HCT116 (cell line): Measurements from ENCODE around the gene ACSM3. TPM values are rescaled to one million over a fixed set of nuclear protein-coding genes. Genes with fewer than 3 reads are reported as not detected.

Experiments used
- ATAC-seq: fragments of 200-7000 bp; cut with Tn5 transposase; 2 replicates; pipeline ENCODE4 v1.9.1; 2020; ENCODE audit warnings: mild to moderate bottlenecking, moderate library complexity
- BruUV-seq: library from RNA; stranded (reverse); fragments of 400-500 nt; replicated peaks from 2 replicates; lab custom pipeline; 2021; lab: Mats Ljungman, UMichigan
- CTCF ChIA-PET: fragments of 300-600 bp; sonication (Branson Sonifier 250); formaldehyde crosslinking; loops from one replicate; lab custom pipeline; 2021; ENCODE audit warnings: antibody characterized with exemption; lab: Charles Lee
- POLR2A ChIA-PET: fragments of 300-600, 350-600 bp; sonication (Branson Sonifier 250); formaldehyde crosslinking; loops from one replicate; lab custom pipeline; 2021; ENCODE audit warnings: antibody characterized with exemption; lab: Charles Lee
- RAD21 ChIA-PET, 2 experiments: fragments of 300-600 bp; sonication (Branson Sonifier 250); formaldehyde crosslinking; loops; one replicate each; lab custom pipeline; 2023; ENCODE audit warnings: low total read pairs in 2 of 2; ENCODE audit not compliant: uncharacterized antibody in 2 of 2, unreplicated experiment in 2 of 2, low non-redundant PET in 1 of 2; lab: Charles Lee
- DNase-seq: peaks from one replicate; pipeline ENCODE4 v3.0.0-alpha.2; 2010; ENCODE audit warnings: low read depth, low spot score
- H2AFZ ChIP-seq: fragments of 200-600 bp; shearing (Covaris generic), sonication (generic); 2 replicates; pipeline ENCODE4 v1.6.1; 2017; ENCODE audit warnings: low read depth, mixed run types, mixed read lengths, antibody characterized with exemption, low read length; ENCODE audit not compliant: poor library complexity, severe bottlenecking
- H3K27ac ChIP-seq: 2 replicates; pipeline ENCODE4 v1.5.1; 2012; ENCODE audit warnings: low read depth, low read length
- H3K27me3 ChIP-seq: fragments of 200-600 bp; sonication (generic); 2 replicates; pipeline ENCODE4 v1.6.1; 2016; ENCODE audit warnings: mixed run types, low read length, mixed read lengths; ENCODE audit not compliant: insufficient read depth
- H3K36me3 ChIP-seq, 2 experiments: fragments of 200-500 bp in 1 of 2; fragments of 200-600 bp in 1 of 2; sonication (Bioruptor generic) in 1 of 2; sonication (generic) in 1 of 2; 2 replicates each; pipeline versions ENCODE4 v1.5.1 to v1.6.1; 2014 to 2016; ENCODE audit warnings: low read length in 2 of 2, inconsistent platforms in 1 of 2, mixed read lengths in 1 of 2, mixed run types in 1 of 2; ENCODE audit not compliant: insufficient read depth in 2 of 2, control insufficient read depth in 1 of 2
- H3K4me1 ChIP-seq, 2 experiments: fragments of 200-600 bp in 1 of 2; sonication (generic) in 1 of 2; 2 replicates each; pipeline versions ENCODE4 v1.5.1 to v1.6.1; 2012 to 2017; ENCODE audit warnings: low read length in 2 of 2, inconsistent platforms in 1 of 2, mild to moderate bottlenecking in 1 of 2, mixed read lengths in 1 of 2, mixed run types in 1 of 2, moderate library complexity in 1 of 2; ENCODE audit not compliant: insufficient read depth in 2 of 2, control insufficient read depth in 1 of 2
- H3K4me2 ChIP-seq: fragments of 200-600 bp; sonication (generic); 2 replicates; pipeline ENCODE4 v1.6.1; 2017; ENCODE audit warnings: mixed run types, low read length, mixed read lengths
- H3K4me3 ChIP-seq, 2 experiments: fragments of 200-600 bp in 1 of 2; sonication (generic) in 1 of 2; replicated peaks in 1 of 2; 2 replicates each; pipeline ENCODE4 v1.5.1; 2011 to 2016; ENCODE audit warnings: low read length in 2 of 2, control low read depth in 1 of 2, low read depth in 1 of 2, mild to moderate bottlenecking in 1 of 2, mixed read lengths in 1 of 2, mixed run types in 1 of 2
- H3K79me2 ChIP-seq: fragments of 200-600 bp; sonication (generic); 2 replicates; pipeline ENCODE4 v1.6.1; 2017; ENCODE audit warnings: mild to moderate bottlenecking, mixed run types, low read length, moderate library complexity, mixed read lengths; ENCODE audit not compliant: insufficient read depth
- H3K9ac ChIP-seq: fragments of 200-600 bp; sonication (generic); 2 replicates; pipeline ENCODE4 v1.6.1; 2016; ENCODE audit warnings: low read length, mixed read lengths
- H3K9me2 ChIP-seq: fragments of 200-600 bp; sonication (generic), shearing (Covaris generic); 2 replicates; pipeline ENCODE4 v1.6.1; 2017; ENCODE audit warnings: mixed run types, mild to moderate bottlenecking, moderate library complexity; ENCODE audit not compliant: insufficient read depth
- H3K9me3 ChIP-seq, 2 experiments: fragments of 200-500 bp in 1 of 2; fragments of 200-600 bp in 1 of 2; sonication (Bioruptor generic) in 1 of 2; sonication (generic) in 1 of 2; 2 replicates each; pipeline ENCODE4 v1.6.1; 2014 to 2017; ENCODE audit warnings: low read length in 2 of 2, mixed read lengths in 2 of 2, inconsistent platforms in 1 of 2, low read depth in 1 of 2, mild to moderate bottlenecking in 1 of 2, mixed run types in 1 of 2, moderate library complexity in 1 of 2; ENCODE audit not compliant: control insufficient read depth in 1 of 2, insufficient read depth in 1 of 2
- H4K20me1 ChIP-seq: fragments of 200-600 bp; sonication (generic), shearing (Covaris generic); 2 replicates; pipeline ENCODE4 v1.6.1; 2017; ENCODE audit warnings: mixed run types, mild to moderate bottlenecking, moderate library complexity; ENCODE audit not compliant: insufficient read depth
- CBX3 ChIP-seq: IDR thresholded peaks from 2 replicates; pipeline ENCODE4 v1.6.1; 2012; ENCODE audit warnings: low read depth
- CEBPB ChIP-seq: IDR thresholded peaks from 2 replicates; pipeline ENCODE4 v1.6.1; 2012; ENCODE audit warnings: low read depth
- EZH2 ChIP-seq: fragments of 200-600 bp; sonication (generic); IDR thresholded peaks from 2 replicates; pipeline ENCODE4 v1.6.1; 2017; ENCODE audit warnings: antibody characterized with exemption, mixed run types
- POLR2A ChIP-seq: IDR thresholded peaks from 2 replicates; pipeline ENCODE4 v1.7.0; 2011; ENCODE audit warnings: borderline replicate concordance; ENCODE audit not compliant: insufficient read depth, insufficient read length; ENCODE audit errors: extremely low read depth
- REST ChIP-seq: IDR thresholded peaks from 2 replicates; pipeline ENCODE4 v1.6.1; 2012; ENCODE audit warnings: low read depth
- SIN3A ChIP-seq: IDR thresholded peaks from 2 replicates; pipeline ENCODE4 v1.6.1; 2012; ENCODE audit warnings: low read depth
- ZBTB33 ChIP-seq: IDR thresholded peaks from 2 replicates; pipeline ENCODE4 v1.6.1; 2011; ENCODE audit warnings: mild to moderate bottlenecking, low read length, moderate library complexity; ENCODE audit not compliant: insufficient replicate concordance; ENCODE audit errors: extremely low read depth
- ZFX ChIP-seq: fragments of 450-650 bp; IDR thresholded peaks from 2 replicates; pipeline ENCODE4 v1.6.1; 2017
- ZNF274 ChIP-seq: fragments of 200-500 bp; sonication (Bioruptor generic); IDR thresholded peaks from 2 replicates; pipeline ENCODE4 v1.6.1; 2014; ENCODE audit warnings: mild to moderate bottlenecking, low read depth, low read length, inconsistent platforms
- intact Hi-C: fragments of 100-400 bp; cut with micrococcal nuclease; formaldehyde crosslinking; loops from 2 replicates; pipeline ENCODE4 v1.10.0; 2022
- total RNA-seq: library from RNA; stranded (reverse); gene quantifications from one replicate; pipeline ENCODE4 v1.2.1, GENCODE V29; 2021; ENCODE audit not compliant: unreplicated experiment

The ACSM3 gene
- total RNA-seq, 1 experiment from 2014 or later, result 15.0 TPM

- Histone ChIP-seq H3K27ac (no peak overlapping the region), H3K36me3 (no peaks in the 10 kb centered on the region), H3K27me3 (no peaks in the 10 kb centered on the region), H3K79me2 (no peaks in the 10 kb centered on the region), H4K20me1 (no peaks in the 10 kb centered on the region), H3K9me2 (no peaks in the 10 kb centered on the region), H2AFZ (no peak overlapping the region), H3K4me3 (no peak overlapping the region), H3K9me3 (0 out of 4 replicates have a peak, but pooled peaks cover 0 to 3% of the 10 kb centered on the region in 2 experiments), H3K4me2 (no peak overlapping the region), H3K4me1 (peaks cover 10 to 12% of the 10 kb centered on the region in 2 experiments), H3K9ac (no peak overlapping the region)
- CTCF ChIA-PET, result no interaction called here
- RAD21 ChIA-PET, result no interaction called here
- intact Hi-C loops, result no loop called here
- POLR2A ChIA-PET, result no interaction called here
- BruUV-seq, result no TSS peak
- no peak for DNase-seq
- no peak for ATAC-seq
- TF ChIP-seq SIN3A (no peak), EZH2 (no peak), CBX3 (no peak), ZNF274 (no peak), POLR2A (no peak), ZFX (no peak), CEBPB (no peak), REST (no peak), ZBTB33 (no peak)
Observed at GRCh38 chr16:20768121-20768520, 4.3 kb downstream of the ACSM3 start.
